ENCODE measurements around the gene SLC16A13. TPM values are rescaled to one million over a fixed set of nuclear protein-coding genes. Genes with fewer than 3 reads are reported as not detected.

Gene SLC16A13
- polyA plus RNA-seq, 2 donors = 4.8 TPM

- Histone ChIP-seq H3K4me1 (ENCODE audit: control insufficient read depth in 2 of 2, insufficient read depth in 2 of 2, low read length in 1 of 2) (peaks cover 0 to 6% of the 10 kb centered on the region in 2 donors), H3K4me3 (ENCODE audit: low read depth in 1 of 2, low read length in 2 of 2) (peak overlapping the region; percentile 70 to 71), H3K27me3 (ENCODE audit: control insufficient read depth in 1 of 2, insufficient read depth in 2 of 2, low read length in 2 of 2) (no peaks in the 10 kb centered on the region), H3K27ac (ENCODE audit: low read depth in 2 of 2, low read length in 1 of 2) (no peak overlapping the region), H3K9me3 (ENCODE audit: control insufficient read depth in 2 of 2, insufficient read depth in 1 of 2, low read depth in 1 of 2, low read length in 1 of 2) (no peaks in the 10 kb centered on the region), H3K36me3 (ENCODE audit: control insufficient read depth in 2 of 2, insufficient read depth in 2 of 2, low read length in 1 of 2) (peaks cover 2 to 8% of the 10 kb centered on the region in 2 donors)
- WGBS, 2 donors = 32 to 34% methylated on average over 14 of the region's 14 CpGs
Observed at GRCh38 chr17:7011415-7011814, 24.4 kb upstream of the SLC16A13 start.

GRCh38 chr17:7011942-7012254 is 23.9 kb upstream of the SLC16A13 start:
- H3K27me3 ChIP-seq (ENCODE audit: control insufficient read depth in 1 of 2, insufficient read depth in 2 of 2, low read length in 2 of 2) = no peaks in the 10 kb centered on the region
- H3K36me3 ChIP-seq (ENCODE audit: control insufficient read depth in 2 of 2, insufficient read depth in 2 of 2, low read length in 1 of 2) = peaks cover 1 to 8% of the 10 kb centered on the region in 2 donors
- H3K27ac ChIP-seq (ENCODE audit: low read depth in 2 of 2, low read length in 1 of 2) = peak overlapping the region; percentile 98 to 99
- peak overlapping the region; percentile 70 to 71 for H3K4me3 ChIP-seq (ENCODE audit: low read depth in 1 of 2, low read length in 2 of 2)
- 0 to 2% methylated on average over 6 of the region's 6 CpGs for WGBS, 2 donors
- peaks cover 0 to 6% of the 10 kb centered on the region in 2 donors for H3K4me1 ChIP-seq (ENCODE audit: control insufficient read depth in 2 of 2, insufficient read depth in 2 of 2, low read length in 1 of 2)
- H3K9me3 ChIP-seq (ENCODE audit: control insufficient read depth in 2 of 2, insufficient read depth in 1 of 2, low read depth in 1 of 2, low read length in 1 of 2) = no peaks in the 10 kb centered on the region

DNA sequence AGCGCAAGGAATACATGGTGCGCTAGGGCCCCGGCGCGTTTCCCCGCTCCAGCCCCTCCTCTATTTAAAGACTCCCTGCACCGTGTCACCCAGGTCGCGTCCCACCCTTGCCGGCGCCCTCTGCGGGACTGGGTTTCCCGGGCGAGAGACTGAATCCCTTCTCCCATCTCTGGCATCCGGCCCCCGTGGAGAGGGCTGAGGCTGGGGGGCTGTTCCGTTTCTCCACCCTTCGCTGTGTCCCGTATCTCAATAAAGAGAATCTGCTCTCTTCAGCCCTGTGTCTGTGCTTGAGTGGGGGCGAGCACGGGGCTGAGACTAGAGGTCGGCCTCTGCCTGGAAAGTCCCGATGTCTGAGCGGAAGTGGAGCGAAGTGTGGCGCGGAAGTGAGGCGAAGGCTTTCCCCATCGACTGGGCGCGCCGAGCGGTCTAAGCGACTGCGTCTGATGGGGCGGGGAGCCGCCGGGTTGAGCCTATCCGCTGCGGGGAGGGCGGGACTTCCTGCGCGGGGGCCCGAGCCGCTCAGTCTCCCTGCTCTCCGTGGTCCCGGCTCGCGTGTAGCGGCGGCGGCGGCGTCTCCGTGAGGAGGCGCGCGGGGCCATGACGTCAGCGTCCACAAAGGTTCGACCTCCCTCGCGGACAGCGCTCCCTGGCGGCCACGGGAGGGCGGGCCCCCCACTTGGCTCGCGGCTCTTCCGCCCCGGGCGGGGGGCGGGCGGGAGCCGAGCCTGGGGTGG is 21.4 kb upstream of the SLC16A13 start:
- Histone ChIP-seq H3K4me1 (ENCODE audit: control insufficient read depth in 2 of 2, insufficient read depth in 2 of 2, low read length in 1 of 2) (peaks cover 3 to 9% of the 10 kb centered on the region in 2 donors), H3K27me3 (ENCODE audit: control insufficient read depth in 1 of 2, insufficient read depth in 2 of 2, low read length in 2 of 2) (no peaks in the 10 kb centered on the region), H3K9me3 (ENCODE audit: control insufficient read depth in 2 of 2, insufficient read depth in 1 of 2, low read depth in 1 of 2, low read length in 1 of 2) (no peaks in the 10 kb centered on the region), H3K27ac (ENCODE audit: low read depth in 2 of 2, low read length in 1 of 2) (peak overlapping the region; percentile 98 to 99), H3K4me3 (ENCODE audit: low read depth in 1 of 2, low read length in 2 of 2) (peak overlapping the region; percentile 59 to 70), H3K36me3 (ENCODE audit: control insufficient read depth in 2 of 2, insufficient read depth in 2 of 2, low read length in 1 of 2) (peaks cover 0 to 6% of the 10 kb centered on the region in 2 donors)
- WGBS, 2 donors = 0 to 1% methylated on average over 58 to 75 of the region's 75 CpGs

- Histone ChIP-seq H3K4me1 (ENCODE audit: control insufficient read depth in 2 of 2, insufficient read depth in 2 of 2, low read length in 1 of 2) (peaks cover 3 to 4% of the 10 kb centered on the region in 2 donors), H3K4me3 (ENCODE audit: low read depth in 1 of 2, low read length in 2 of 2) (peak overlapping the region; percentile 59 to 70), H3K36me3 (ENCODE audit: control insufficient read depth in 2 of 2, insufficient read depth in 2 of 2, low read length in 1 of 2) (no peaks in the 10 kb centered on the region), H3K27ac (ENCODE audit: low read depth in 2 of 2, low read length in 1 of 2) (peak overlapping the region; percentile 98 to 99), H3K9me3 (ENCODE audit: control insufficient read depth in 2 of 2, insufficient read depth in 1 of 2, low read depth in 1 of 2, low read length in 1 of 2) (no peaks in the 10 kb centered on the region), H3K27me3 (ENCODE audit: control insufficient read depth in 1 of 2, insufficient read depth in 2 of 2, low read length in 2 of 2) (no peaks in the 10 kb centered on the region)
- WGBS, 2 donors = 11 to 15% methylated on average over 43 to 56 of the region's 56 CpGs
Observed at GRCh38 chr17:7014995-7015958, 20.5 kb upstream of the SLC16A13 start.

DNA sequence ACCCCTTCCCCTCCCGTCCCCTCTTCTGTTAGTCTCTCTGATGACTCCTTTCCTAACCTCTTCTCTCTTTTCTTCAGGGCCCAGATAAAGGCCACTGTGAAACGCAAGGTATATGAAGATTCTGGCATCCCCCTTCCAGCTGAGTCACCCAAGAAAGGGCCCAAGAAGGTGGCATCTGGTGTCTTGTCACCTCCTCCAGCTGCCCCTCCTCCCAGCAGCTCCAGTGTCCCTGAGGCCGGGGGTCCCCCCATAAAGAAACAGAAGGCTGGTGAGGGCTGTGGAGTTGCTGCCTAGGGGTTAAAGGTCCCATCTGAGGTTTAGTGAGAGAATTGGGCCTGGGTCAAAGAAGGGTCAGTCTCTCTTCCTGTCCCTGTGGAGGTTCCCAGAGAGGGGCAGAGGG is 19.4 kb upstream of the SLC16A13 start:
- H3K36me3 ChIP-seq (ENCODE audit: control insufficient read depth in 2 of 2, insufficient read depth in 2 of 2, low read length in 1 of 2) = no peaks in the 10 kb centered on the region
- no peak overlapping the region for H3K4me3 ChIP-seq (ENCODE audit: low read depth in 1 of 2, low read length in 2 of 2)
- H3K27ac ChIP-seq (ENCODE audit: low read depth in 2 of 2, low read length in 1 of 2) = no peak overlapping the region
- WGBS, 2 donors = 88 to 90% methylated on average over 3 of the region's 3 CpGs
- H3K4me1 ChIP-seq (ENCODE audit: control insufficient read depth in 2 of 2, insufficient read depth in 2 of 2, low read length in 1 of 2) = peaks cover 3 to 4% of the 10 kb centered on the region in 2 donors
- H3K9me3 ChIP-seq (ENCODE audit: control insufficient read depth in 2 of 2, insufficient read depth in 1 of 2, low read depth in 1 of 2, low read length in 1 of 2) = no peaks in the 10 kb centered on the region
- H3K27me3 ChIP-seq (ENCODE audit: control insufficient read depth in 1 of 2, insufficient read depth in 2 of 2, low read length in 2 of 2) = no peaks in the 10 kb centered on the region

GRCh38 chr17:7016886-7017826 is 18.7 kb upstream of the SLC16A13 start:
- Histone ChIP-seq H3K27ac (ENCODE audit: low read depth in 2 of 2, low read length in 1 of 2) (peak overlapping the region; percentile 15 to 72), H3K27me3 (ENCODE audit: control insufficient read depth in 1 of 2, insufficient read depth in 2 of 2, low read length in 2 of 2) (no peaks in the 10 kb centered on the region), H3K4me1 (ENCODE audit: control insufficient read depth in 2 of 2, insufficient read depth in 2 of 2, low read length in 1 of 2) (peaks cover 3 to 4% of the 10 kb centered on the region in 2 donors), H3K4me3 (ENCODE audit: low read depth in 1 of 2, low read length in 2 of 2) (no peak overlapping the region), H3K9me3 (ENCODE audit: control insufficient read depth in 2 of 2, insufficient read depth in 1 of 2, low read depth in 1 of 2, low read length in 1 of 2) (no peaks in the 10 kb centered on the region), H3K36me3 (ENCODE audit: control insufficient read depth in 2 of 2, insufficient read depth in 2 of 2, low read length in 1 of 2) (no peaks in the 10 kb centered on the region)
- WGBS, 2 donors = 83 to 85% methylated on average over 20 of the region's 20 CpGs

DNA sequence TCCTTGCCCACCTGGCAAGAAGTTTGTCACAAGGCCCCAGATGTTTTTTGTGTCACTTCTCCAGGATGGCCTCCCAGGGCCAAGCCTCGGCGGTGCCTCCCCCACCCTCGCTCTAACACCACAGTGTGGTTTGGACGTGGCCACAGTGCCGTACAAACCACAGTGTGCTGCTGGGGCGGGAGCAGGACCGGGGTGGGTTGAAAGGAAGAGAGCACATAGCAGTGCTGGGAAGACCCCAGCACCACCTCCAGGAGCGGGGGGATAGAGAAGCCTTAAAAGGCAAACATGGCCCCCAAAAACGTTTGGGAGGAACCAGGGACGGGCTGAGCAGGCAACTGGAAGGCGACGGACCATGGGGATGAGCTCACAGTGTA is 18.0 kb upstream of the SLC16A13 start:
- Histone ChIP-seq H3K27me3 (ENCODE audit: control insufficient read depth in 1 of 2, insufficient read depth in 2 of 2, low read length in 2 of 2) (no peaks in the 10 kb centered on the region), H3K4me3 (ENCODE audit: low read depth in 1 of 2, low read length in 2 of 2) (no peak overlapping the region), H3K27ac (ENCODE audit: low read depth in 2 of 2, low read length in 1 of 2) (peak overlapping the region; percentile 72 to 73), H3K36me3 (ENCODE audit: control insufficient read depth in 2 of 2, insufficient read depth in 2 of 2, low read length in 1 of 2) (no peaks in the 10 kb centered on the region), H3K4me1 (ENCODE audit: control insufficient read depth in 2 of 2, insufficient read depth in 2 of 2, low read length in 1 of 2) (peaks cover 3 to 8% of the 10 kb centered on the region in 2 donors), H3K9me3 (ENCODE audit: control insufficient read depth in 2 of 2, insufficient read depth in 1 of 2, low read depth in 1 of 2, low read length in 1 of 2) (no peaks in the 10 kb centered on the region)
- WGBS, 2 donors = 68 to 75% methylated on average over 12 of the region's 12 CpGs

GRCh38 chr17:7018331-7018964 is 17.4 kb upstream of the SLC16A13 start:
- peak overlapping the region; percentile 72 to 73 for H3K27ac ChIP-seq (ENCODE audit: low read depth in 2 of 2, low read length in 1 of 2)
- WGBS, 2 donors = 72 to 77% methylated on average over 10 of the region's 10 CpGs
- H3K4me1 ChIP-seq (ENCODE audit: control insufficient read depth in 2 of 2, insufficient read depth in 2 of 2, low read length in 1 of 2) = peaks cover 3 to 13% of the 10 kb centered on the region in 2 donors
- H3K9me3 ChIP-seq (ENCODE audit: control insufficient read depth in 2 of 2, insufficient read depth in 1 of 2, low read depth in 1 of 2, low read length in 1 of 2) = no peaks in the 10 kb centered on the region
- peak overlapping the region; percentile 58 to 70 for H3K4me3 ChIP-seq (ENCODE audit: low read depth in 1 of 2, low read length in 2 of 2)
- no peaks in the 10 kb centered on the region for H3K27me3 ChIP-seq (ENCODE audit: control insufficient read depth in 1 of 2, insufficient read depth in 2 of 2, low read length in 2 of 2)
- H3K36me3 ChIP-seq (ENCODE audit: control insufficient read depth in 2 of 2, insufficient read depth in 2 of 2, low read length in 1 of 2) = no peaks in the 10 kb centered on the region
